Neuronal stem cell (in vitro differentiated cells): ENCODE results near the gene ATG16L2.

Source experiments
- DNase-seq: peaks from one replicate; pipeline ENCODE4 v3.0.0-alpha.2; 2013; ENCODE audit warnings: low spot score
- H2AFZ ChIP-seq: one replicate; pipeline ENCODE4 v1.6.1; 2013; ENCODE audit warnings: mild to moderate bottlenecking, low read length, inconsistent platforms
- H2AK5ac ChIP-seq: 2 replicates; pipeline ENCODE4 v1.6.1; 2013; ENCODE audit warnings: low read depth, mild to moderate bottlenecking, inconsistent platforms, low read length, moderate library complexity, mixed read lengths
- H2BK120ac ChIP-seq: 2 replicates; pipeline ENCODE4 v1.6.1; 2013; ENCODE audit warnings: low read depth, mild to moderate bottlenecking, inconsistent platforms, low read length, moderate library complexity, mixed read lengths
- H2BK12ac ChIP-seq: one replicate; pipeline ENCODE4 v1.6.1; 2013; ENCODE audit warnings: low read length, inconsistent platforms
- H2BK15ac ChIP-seq: 2 replicates; pipeline ENCODE4 v1.6.1; 2013; ENCODE audit warnings: mild to moderate bottlenecking, low read length, inconsistent platforms, mixed read lengths
- H2BK5ac ChIP-seq: one replicate; pipeline ENCODE4 v1.6.1; 2013; ENCODE audit warnings: inconsistent platforms, mild to moderate bottlenecking, low read length, moderate library complexity
- H3K14ac ChIP-seq: one replicate; pipeline ENCODE4 v1.6.1; 2013; ENCODE audit warnings: low read length, inconsistent platforms
- H3K18ac ChIP-seq: 2 replicates; pipeline ENCODE4 v1.6.1; 2013; ENCODE audit warnings: low read length, inconsistent platforms
- H3K23ac ChIP-seq: 2 replicates; pipeline ENCODE4 v1.6.1; 2013; ENCODE audit warnings: low read depth, mild to moderate bottlenecking, mixed read lengths, low read length, inconsistent platforms; ENCODE audit not compliant: poor library complexity
- H3K27ac ChIP-seq: replicated peaks from 3 replicates; pipeline ENCODE4 v1.5.1; 2013; ENCODE audit warnings: low read length, inconsistent platforms
- H3K27me3 ChIP-seq, 3 experiments: 2 replicates each; pipeline ENCODE4 v1.6.1; 2013; ENCODE audit warnings: low read length in 3 of 3, mild to moderate bottlenecking in 2 of 3, inconsistent platforms in 1 of 3, low read depth in 1 of 3, mixed read lengths in 1 of 3, moderate library complexity in 1 of 3; ENCODE audit not compliant: control insufficient read depth in 3 of 3, insufficient read depth in 3 of 3
- H3K36me3 ChIP-seq, 2 donors: replicated peaks in 1 of 2; 2 replicates each; pipeline ENCODE4 v1.6.1; 2013; ENCODE audit warnings: low read length in 2 of 2; ENCODE audit not compliant: control insufficient read depth in 2 of 2, insufficient read depth in 2 of 2
- H3K4ac ChIP-seq: 2 replicates; pipeline ENCODE4 v1.6.1; 2013; ENCODE audit warnings: inconsistent platforms, mild to moderate bottlenecking, low read length, moderate library complexity
- H3K4me1 ChIP-seq, 2 donors: 1 replicate in 1 of 2; 2 replicates in 1 of 2; pipeline ENCODE4 v1.6.1; 2013; ENCODE audit warnings: low read length in 2 of 2, low read depth in 1 of 2; ENCODE audit not compliant: control insufficient read depth in 2 of 2, insufficient read depth in 1 of 2
- H3K4me2 ChIP-seq: one replicate; pipeline ENCODE4 v1.6.1; 2013; ENCODE audit warnings: mild to moderate bottlenecking, low read length, inconsistent platforms; ENCODE audit not compliant: insufficient read depth, poor library complexity, severe bottlenecking
- H3K4me3 ChIP-seq, 2 donors: 2 replicates each; pipeline ENCODE4 v1.5.1; 2013; ENCODE audit warnings: low read length in 2 of 2, mild to moderate bottlenecking in 2 of 2, inconsistent platforms in 1 of 2, moderate library complexity in 1 of 2
- H3K79me1 ChIP-seq: one replicate; pipeline ENCODE4 v1.6.1; 2013; ENCODE audit warnings: low read depth, mild to moderate bottlenecking, inconsistent platforms, low read length, moderate library complexity
- H3K9ac ChIP-seq: one replicate; pipeline ENCODE4 v1.6.1; 2013; ENCODE audit warnings: mild to moderate bottlenecking, low read depth, low read length, inconsistent platforms; ENCODE audit not compliant: poor library complexity
- H3K9me3 ChIP-seq, 2 donors: replicated peaks in 1 of 2; 2 replicates each; pipeline versions ENCODE3 to v1.6.1; 2013; ENCODE audit warnings: low read length in 2 of 2, mild to moderate bottlenecking in 2 of 2, inconsistent platforms in 1 of 2, low read depth in 1 of 2, mixed read lengths in 1 of 2, moderate library complexity in 1 of 2; ENCODE audit not compliant: control insufficient read depth in 2 of 2, insufficient read depth in 1 of 2
- H4K8ac ChIP-seq: one replicate; pipeline ENCODE4 v1.6.1; 2013; ENCODE audit warnings: low read depth, mild to moderate bottlenecking, inconsistent platforms, low read length, moderate library complexity
- H4K91ac ChIP-seq: one replicate; pipeline ENCODE4 v1.6.1; 2013; ENCODE audit warnings: low read length, low read depth, mild to moderate bottlenecking, inconsistent platforms; ENCODE audit not compliant: poor library complexity
- WGBS, 2 donors: extraction: QIAGEN DNeasy Blood & Tissue Kit; methylation state at CpG; one replicate each; pipeline ENCODE4 v1.1.7; 2013; ENCODE audit warnings: missing lambda C conversion rate in 2 of 2, mixed read lengths in 1 of 2; ENCODE audit not compliant: insufficient read length in 2 of 2, insufficient replicate concordance in 1 of 2; ENCODE audit errors: extremely low coverage in 2 of 2; 5-methylcytosine and 5-hydroxymethylcytosine counted together

ATG16L2 gene

DNA sequence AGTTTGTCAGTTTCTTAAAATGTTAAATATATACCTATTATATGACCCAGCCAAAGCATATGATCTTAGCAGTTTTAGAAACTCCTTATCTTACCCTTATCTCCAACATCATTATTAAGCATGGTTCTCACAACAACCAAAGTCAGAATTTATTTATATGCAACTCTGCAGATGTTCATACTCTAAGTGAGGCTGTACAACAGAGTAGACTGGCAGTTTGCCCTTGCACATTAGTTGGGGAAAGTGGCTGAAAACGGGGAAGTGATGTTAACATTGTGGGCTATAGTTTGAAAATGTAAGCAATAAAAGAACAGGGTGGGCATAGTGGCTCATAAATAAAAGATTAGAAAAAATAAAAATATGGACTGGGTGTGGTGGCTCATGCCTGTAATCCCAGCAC is 49.7 kb downstream of the ATG16L2 start:
- Histone ChIP-seq H3K18ac (no peak overlapping the region), H3K27ac (no peak overlapping the region), H3K4me2 (no peak overlapping the region), H3K9ac (no peak overlapping the region), H3K9me3 (no peaks in the 10 kb centered on the region), H4K8ac (no peak overlapping the region), H4K91ac (no peak overlapping the region), H3K23ac (no peak overlapping the region), H3K4ac (no peak overlapping the region), H3K4me3 (no peak overlapping the region), H3K27me3 (no peaks in the 10 kb centered on the region), H3K4me1 (no peaks in the 10 kb centered on the region), H3K79me1 (no peaks in the 10 kb centered on the region), H2BK12ac (no peak overlapping the region), H3K36me3 (peaks cover 1 to 20% of the 10 kb centered on the region in 2 donors), H2BK120ac (no peak overlapping the region), H2AFZ (no peak overlapping the region), H2AK5ac (no peak overlapping the region), H2BK5ac (no peak overlapping the region), H2BK15ac (no peak overlapping the region), H3K14ac (no peak overlapping the region)
- WGBS, 2 donors = no CpG with 5 or more reads among the region's 1 CpG
- no peak for DNase-seq

DNA sequence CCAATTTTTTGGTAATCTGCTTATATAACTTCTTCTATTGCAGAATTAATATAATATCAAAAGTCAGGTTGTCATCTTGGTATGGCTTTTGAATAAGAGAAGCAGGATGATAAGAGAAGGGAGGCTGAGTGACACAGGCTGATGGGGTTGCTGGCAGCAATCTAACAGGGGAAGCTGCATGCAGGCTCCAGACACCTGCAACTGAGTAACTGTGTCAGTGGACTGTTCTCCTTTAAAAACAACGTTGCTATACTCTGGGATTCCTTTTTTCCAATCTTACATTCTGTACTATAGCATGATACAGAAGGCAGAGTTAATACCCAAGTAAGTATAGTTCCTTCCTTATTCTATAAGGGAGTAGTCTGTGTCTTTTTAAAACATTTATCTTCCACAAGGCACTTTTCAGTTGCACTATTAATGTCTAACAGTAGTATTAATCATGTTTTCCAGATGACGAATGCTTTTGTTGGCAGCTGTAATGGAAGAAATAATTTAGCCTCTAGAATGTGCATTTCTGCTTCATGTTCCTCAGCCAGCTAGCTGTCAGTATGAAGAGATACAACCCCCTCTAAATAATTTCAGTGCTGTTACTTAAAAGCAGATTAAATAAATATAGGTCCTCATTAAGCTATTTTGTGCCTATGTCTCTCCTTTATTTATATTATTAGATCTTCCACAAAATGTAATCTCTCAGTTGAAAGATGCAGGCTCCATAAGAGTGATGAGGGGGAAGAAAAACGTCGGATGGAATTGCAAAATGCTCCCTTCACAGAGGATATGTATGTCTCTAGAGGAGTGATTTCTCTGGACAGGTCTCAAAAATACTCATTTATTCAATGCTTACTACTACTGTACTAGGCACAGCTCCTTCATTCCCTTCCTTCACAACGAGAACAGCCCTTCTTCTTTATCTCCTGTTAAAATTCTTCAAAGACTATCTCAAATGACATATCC is 50.8 kb downstream of the ATG16L2 start:
- no peak overlapping the region for H3K9ac ChIP-seq
- H2BK5ac ChIP-seq = no peak overlapping the region
- no peak overlapping the region for H3K18ac ChIP-seq
- H3K4ac ChIP-seq = no peak overlapping the region
- no peak overlapping the region for H3K27ac ChIP-seq
- no peak overlapping the region for H2BK15ac ChIP-seq
- no peaks in the 10 kb centered on the region for H3K9me3 ChIP-seq
- no peak for DNase-seq
- H3K14ac ChIP-seq = no peak overlapping the region
- H2BK12ac ChIP-seq = no peak overlapping the region
- no peak overlapping the region for H3K4me3 ChIP-seq
- no peaks in the 10 kb centered on the region for H3K79me1 ChIP-seq
- peaks cover 1 to 20% of the 10 kb centered on the region in 2 donors for H3K36me3 ChIP-seq
- H2AFZ ChIP-seq = no peak overlapping the region
- H3K4me1 ChIP-seq = no peaks in the 10 kb centered on the region
- no CpG with 5 or more reads among the region's 5 CpGs for WGBS, 2 donors
- no peak overlapping the region for H3K23ac ChIP-seq
- H2BK120ac ChIP-seq = no peak overlapping the region
- H2AK5ac ChIP-seq = no peak overlapping the region
- H4K91ac ChIP-seq = no peak overlapping the region
- H3K27me3 ChIP-seq = no peaks in the 10 kb centered on the region
- no peak overlapping the region for H3K4me2 ChIP-seq
- H4K8ac ChIP-seq = no peak overlapping the region

DNA sequence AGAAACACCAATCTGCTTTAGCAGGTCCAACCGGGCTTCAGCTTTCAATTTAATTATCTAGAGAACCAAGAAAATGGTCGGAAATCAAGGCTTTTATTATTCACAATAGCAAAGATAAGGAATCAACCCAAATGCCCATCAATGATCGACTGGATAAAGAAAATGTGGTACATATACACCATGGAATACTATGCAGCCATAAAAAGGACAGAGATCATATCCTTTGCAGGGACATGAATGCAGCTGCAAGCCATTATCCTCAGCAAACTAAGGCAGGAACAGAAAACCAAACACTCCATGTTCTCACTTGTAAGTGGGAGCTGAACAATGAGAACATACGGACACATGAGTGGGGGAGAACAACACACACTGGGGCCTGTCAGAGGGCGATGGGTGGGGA is 53.8 kb downstream of the ATG16L2 start:
- Histone ChIP-seq H3K36me3 (peaks cover 1 to 20% of the 10 kb centered on the region in 2 donors), H3K4me1 (no peaks in the 10 kb centered on the region), H4K8ac (no peak overlapping the region), H3K9ac (no peak overlapping the region), H2BK12ac (no peak overlapping the region), H2BK15ac (no peak overlapping the region), H2AFZ (no peak overlapping the region), H2BK5ac (no peak overlapping the region), H2BK120ac (no peak overlapping the region), H2AK5ac (no peak overlapping the region), H3K4me2 (no peak overlapping the region), H3K27me3 (no peaks in the 10 kb centered on the region), H3K9me3 (no peaks in the 10 kb centered on the region), H3K4me3 (no peak overlapping the region), H4K91ac (no peak overlapping the region), H3K4ac (no peak overlapping the region), H3K23ac (no peak overlapping the region), H3K14ac (no peak overlapping the region), H3K18ac (no peak overlapping the region), H3K27ac (no peak overlapping the region), H3K79me1 (no peaks in the 10 kb centered on the region)
- WGBS, 2 donors = no CpG with 5 or more reads among the region's 5 CpGs
- DNase-seq = no peak

DNA sequence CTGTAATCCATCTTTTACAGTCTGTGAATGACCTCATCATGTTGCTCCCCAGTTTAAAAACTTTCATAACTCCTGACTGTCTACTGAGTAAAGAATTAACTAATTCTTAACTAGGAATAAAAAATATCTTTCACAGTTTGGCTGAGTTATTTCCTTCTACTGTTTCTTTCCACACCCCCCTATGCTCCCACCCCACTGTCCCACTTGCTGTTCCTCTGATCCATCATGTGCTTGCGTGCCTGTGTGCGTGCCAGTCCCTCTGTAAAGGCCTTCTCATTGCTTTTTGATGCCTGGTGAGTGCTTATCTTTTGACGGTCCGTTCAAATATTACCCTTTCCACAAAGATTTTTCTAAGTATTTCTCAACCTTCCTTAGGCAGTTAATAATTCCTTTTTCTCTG is 55.6 kb downstream of the ATG16L2 start:
- Histone ChIP-seq H3K9me3 (no peaks in the 10 kb centered on the region), H3K9ac (no peak overlapping the region), H2BK15ac (no peak overlapping the region), H3K4ac (no peak overlapping the region), H4K91ac (no peak overlapping the region), H2AK5ac (no peak overlapping the region), H3K79me1 (no peaks in the 10 kb centered on the region), H3K23ac (no peak overlapping the region), H2BK5ac (no peak overlapping the region), H3K27ac (no peak overlapping the region), H3K14ac (no peak overlapping the region), H3K4me2 (no peak overlapping the region), H2BK120ac (no peak overlapping the region), H3K18ac (no peak overlapping the region), H2BK12ac (no peak overlapping the region), H3K4me1 (no peaks in the 10 kb centered on the region), H4K8ac (no peak overlapping the region), H3K4me3 (no peak overlapping the region), H2AFZ (no peak overlapping the region), H3K36me3 (peaks cover 1 to 24% of the 10 kb centered on the region in 2 donors), H3K27me3 (no peaks in the 10 kb centered on the region)
- no peak for DNase-seq
- WGBS, 2 donors = no CpG with 5 or more reads among the region's 4 CpGs
